AG08395 (cell line): ENCODE results near the gene GPSM1.

ENCODE experiments used
- DNase-seq: peaks from one replicate; pipeline ENCODE4 v3.0.0; 2012; ENCODE audit warnings: mixed read lengths, low spot score

GPSM1 gene

DNA sequence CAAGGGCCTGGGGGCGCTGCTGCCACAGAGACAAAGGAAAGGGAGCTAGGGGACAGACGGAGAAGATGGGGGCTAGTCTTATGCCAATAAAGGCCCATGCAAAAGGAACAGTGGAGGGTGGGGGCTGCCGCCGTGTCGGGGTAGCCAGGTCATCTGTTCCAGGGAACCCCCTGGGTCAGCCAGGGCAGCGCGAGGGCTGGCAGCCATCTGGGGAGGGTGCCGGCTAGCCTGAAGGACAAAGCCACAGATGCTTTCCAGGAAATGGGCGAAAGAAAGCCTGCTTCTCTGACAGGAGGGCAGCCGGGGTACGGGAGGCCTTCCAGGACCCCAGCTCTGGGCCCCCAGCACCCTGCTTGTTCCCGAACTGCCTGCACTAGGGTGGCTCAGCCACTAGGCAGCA, 47.8 kb downstream of the GPSM1 start:
- no peak for DNase-seq

DNA sequence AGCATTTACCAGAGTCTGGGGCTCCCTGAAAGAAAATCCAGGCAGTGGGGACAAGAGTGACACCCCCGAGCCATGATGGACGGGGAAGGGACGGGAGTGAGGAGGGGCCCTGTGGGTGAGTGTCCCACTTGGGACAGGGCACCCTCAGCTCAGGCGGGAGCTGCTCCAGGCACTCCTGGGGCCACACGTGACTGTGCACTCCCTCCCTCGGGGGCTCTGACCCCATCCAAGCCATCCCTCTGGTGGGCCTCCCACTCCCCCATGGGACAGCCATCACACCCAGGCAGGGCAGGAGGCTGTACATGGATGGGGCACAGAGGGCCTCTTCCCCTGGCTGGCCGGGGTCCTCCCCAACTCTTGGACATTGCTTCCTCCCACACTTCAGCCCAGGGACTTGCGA, 49.1 kb downstream of the GPSM1 start:
- no peak for DNase-seq

DNA sequence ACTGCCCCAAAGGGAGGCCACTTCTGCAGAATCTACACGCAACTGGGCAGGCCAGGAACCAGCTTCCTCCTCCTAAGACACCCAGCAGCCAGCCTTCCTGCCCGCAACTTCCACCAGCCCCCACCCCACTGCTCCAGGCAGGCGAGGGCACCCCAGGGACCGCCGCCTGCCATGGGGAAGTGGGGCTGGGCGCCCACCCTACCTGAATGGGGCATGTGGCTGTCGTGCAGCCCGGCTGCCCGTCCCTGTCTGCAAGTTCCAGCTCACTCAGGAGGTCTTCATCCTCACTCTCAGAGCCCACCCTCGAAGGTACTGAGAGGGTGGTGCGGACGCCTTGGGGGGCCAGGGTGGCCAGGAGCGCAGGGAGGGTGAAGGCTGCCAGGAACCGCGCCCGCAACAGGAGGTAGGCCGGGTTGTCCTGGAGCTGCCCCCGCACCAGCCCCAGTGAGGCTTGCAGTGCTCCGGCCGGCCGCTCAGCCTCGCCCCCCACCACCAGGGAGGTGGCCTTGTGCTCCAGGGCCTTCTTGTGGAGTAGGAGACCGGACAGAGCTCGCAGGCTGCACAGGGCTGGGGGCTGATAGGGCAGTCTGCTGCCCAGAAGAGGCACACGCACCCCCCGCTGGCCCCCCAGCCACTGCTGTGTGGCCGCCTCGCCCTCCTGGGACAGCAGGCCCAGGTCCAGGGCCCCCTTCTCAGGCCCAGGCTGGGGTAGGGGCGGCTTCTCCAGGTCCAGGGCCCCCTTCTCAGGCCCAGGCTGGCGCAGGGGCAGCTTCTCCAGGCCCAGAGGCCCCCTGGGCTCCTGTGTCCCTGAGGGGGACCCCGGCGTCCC, 50.2 kb downstream of the GPSM1 start:
- no peak for DNase-seq

DNA sequence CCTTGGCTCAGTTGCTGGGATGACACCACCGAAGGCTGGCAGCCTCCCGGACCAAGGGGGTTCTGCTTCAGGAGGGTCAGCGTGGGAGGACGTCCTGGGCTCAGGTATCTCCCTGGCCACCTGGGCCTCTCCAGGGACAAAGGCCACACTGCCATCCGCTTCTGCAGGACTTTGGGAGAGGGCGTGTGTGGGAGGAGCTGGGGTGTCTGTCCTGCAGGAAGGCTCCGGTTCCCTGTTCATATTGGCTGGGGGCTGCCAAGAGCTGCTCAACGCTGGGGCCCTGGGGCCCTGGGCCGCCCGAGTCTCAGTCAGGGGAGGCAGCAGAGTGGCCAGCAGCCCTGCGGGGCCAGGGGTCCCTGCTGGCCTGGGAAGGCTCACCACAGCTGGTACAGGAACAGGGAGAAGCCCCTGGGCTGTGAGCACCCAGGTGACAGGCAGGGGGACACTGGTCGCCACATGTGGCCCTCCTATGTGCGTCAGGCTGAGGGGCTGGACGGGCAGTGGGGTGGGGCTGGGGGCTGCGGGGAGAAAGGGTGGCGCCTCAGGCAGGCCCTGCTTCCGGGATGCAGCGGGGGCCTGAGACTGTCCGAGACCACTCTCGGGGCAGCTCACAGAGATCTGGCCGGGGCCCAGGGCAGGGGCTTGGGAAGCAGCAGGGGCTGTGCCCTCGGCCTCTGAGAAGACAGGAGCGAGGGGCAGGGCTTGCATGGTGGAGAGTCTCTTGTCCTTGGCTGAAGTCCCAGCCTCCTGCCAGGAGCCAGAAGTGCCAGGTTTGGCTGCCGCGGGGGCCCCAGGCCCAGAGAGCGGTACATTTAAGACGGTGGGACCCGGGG, 51.0 kb downstream of the GPSM1 start:
- no peak for DNase-seq

DNA sequence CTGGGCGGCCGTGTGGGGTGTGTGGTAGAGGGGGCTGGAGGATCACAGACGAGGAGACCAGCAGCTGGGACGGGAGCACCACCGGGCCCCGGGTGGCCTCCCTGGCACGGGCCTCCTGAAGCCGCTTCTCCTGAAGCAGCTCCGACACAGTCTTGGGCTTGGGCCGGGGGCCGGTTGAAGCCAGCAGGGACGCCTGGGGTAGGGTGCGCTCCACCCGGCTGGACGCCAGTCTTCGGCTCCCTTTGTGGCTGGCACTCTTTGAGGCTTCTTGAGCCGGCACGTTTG, 51.6 kb downstream of the GPSM1 start:
- no peak for DNase-seq

DNA sequence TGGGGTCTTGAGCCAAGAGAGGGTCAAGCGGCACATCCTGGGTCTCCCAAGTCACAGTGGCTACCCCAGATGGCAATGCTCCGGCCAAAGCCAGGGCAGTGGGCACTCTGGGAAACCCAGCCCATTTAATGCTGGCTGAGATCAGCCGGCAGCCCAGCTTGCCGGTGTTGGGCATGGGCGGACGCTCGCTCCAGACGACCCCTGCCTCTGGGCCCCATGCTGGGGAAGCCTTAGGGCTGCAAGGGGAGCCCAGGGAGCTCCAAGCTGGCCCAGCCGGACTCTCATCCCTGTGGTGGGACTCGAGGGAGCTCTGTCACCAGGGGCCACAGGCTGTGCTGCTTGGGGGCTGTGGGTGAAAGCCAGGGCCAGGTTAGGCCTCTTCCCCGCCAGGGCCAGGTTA, 52.1 kb downstream of the GPSM1 start:
- DNase-seq: no peak

DNA sequence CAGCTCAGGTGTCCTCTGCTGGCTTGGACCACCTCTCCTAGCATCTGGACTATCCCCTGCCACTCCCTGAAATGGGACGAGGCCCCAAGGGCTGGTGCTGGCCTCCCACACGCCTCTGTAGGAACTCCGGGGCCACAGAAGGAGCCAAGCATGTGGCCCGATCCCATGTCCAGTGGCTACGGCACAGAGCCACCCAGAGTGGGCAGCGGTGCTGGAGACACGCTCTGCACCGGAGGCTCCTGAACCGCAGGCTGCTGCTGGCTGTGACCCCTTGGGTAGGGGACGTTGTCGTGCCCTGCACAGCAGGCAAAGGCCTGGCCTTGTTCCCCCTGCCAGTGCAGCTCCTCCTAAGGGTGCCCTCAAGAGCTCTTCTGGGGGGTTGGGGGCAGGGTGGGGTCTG, 52.6 kb downstream of the GPSM1 start:
- DNase-seq: no peak

DNA sequence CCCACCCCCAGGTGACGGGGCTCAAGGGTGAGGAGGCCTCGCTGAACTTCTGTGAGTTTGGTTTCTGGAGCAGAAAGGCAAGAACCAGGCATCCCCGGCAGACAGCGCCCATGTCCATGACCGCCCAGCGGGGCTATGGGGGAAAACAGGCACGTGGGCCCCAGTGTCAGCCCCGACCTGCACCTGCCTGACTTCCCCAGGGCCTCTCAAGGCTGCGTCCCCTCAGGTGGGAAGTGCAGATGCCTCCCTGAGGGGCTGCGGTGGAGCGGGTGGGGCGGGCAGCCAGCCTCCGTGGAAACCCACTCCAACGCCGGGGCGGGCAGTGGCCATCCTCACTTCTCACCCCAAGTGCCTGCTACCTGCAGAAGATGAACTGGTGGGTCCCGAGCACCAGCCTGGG, 53.0 kb downstream of the GPSM1 start:
- no peak for DNase-seq

DNA sequence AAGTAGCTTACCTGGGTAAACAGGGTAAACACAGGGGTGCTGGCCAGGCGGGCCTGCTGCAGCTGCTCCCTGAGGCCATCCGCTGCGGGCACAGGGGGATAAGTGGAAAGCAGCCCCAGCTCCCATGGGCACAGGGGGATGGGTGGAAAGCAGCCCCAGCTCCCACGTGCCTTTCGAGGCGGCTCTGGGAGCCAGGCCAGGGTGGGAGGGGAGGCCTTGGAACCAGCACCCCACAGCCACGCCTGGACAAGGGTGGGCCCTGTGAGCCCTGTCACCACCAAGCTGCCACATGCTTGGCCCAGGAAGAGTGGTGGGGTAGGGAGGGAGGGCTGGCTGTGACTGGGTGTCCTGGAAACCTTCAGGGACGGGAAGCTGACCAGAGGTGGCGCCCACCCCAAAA, 54.0 kb downstream of the GPSM1 start:
- no peak for DNase-seq

DNA sequence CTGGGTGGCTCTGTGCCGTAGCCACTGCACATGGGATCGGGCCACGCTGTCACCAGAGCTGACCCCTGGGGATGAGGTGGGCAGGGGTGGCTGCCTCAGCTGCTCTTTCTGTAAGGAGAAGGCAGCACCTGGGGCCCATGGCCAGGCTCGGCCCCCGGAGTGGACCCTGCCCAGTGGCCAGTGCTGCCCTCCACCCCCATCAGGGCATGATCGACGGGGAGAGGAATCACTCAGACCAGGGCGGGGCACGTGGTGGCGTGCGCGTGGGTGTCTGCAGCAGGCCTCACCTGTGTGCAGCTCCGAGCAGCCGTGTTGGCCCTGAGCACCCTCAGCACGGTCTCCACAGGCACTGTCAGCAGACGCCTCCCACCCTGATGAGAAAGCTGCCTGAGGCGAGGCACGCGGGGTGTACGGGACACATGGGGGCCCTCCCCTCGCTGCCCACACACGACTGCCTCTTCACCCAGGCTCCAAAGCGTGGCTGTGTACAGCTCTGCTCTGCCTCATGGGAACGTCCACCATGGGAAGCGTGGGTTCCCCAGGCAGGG, 54.7 kb downstream of the GPSM1 start:
- DNase-seq: no peak

DNA sequence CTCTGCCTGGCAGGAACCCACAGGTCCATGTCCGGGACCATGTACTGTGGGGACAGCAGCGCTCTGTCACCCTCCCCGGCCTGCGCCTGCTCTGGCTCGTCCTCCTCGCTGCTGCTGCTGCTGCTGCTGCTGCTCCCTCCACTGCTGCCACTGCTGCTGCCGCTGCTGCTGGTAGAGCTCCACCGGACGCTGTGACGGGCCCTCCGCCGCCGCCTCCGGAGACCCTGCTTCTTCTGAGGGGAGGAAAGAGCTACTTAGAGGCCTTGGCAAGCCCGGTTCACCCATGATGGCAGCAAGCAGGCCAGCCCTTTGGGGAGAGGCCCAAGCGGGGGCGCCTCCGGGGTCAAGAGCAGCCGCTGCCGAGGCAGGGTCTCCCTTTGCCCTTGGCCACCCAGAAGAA, 56.1 kb downstream of the GPSM1 start:
- no peak for DNase-seq

DNA sequence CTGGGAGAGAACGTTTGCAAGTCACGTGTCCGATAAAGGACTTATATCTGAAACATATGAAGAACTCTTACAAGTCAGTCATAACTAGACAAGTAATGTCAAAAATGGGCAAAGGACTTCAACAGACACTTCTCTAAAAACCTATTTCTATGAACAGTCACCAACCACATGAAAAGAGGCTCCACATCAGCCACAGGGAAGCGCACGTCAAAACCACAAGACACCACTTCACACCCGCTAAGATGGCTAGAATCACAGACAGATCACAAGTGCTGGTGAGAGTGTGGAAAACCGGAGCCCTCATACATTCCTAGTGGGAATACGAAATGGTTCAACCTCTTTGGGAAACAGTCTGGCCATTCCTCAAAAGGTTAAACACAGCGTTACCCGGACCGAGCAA, 57.7 kb downstream of the GPSM1 start:
- DNase-seq: no peak

DNA sequence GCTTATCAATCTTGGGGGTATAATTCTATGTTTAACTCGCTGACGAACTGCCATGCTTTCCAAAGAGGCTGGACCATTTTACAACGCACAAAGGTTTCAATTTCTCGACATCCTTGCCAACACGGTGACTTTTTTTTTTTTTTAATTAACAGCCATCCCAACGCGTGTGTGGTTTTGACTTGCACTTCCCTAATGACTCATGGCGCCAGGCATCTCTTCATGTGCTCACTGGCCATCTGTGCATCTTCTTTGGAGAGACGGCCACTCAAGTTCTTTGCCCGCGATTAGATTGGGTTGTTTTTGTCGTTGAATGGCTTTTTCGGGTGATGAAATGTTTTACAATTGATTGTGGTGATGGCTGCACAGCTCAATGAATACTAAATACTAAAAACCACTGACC, 58.7 kb downstream of the GPSM1 start:
- DNase-seq: no peak

DNA sequence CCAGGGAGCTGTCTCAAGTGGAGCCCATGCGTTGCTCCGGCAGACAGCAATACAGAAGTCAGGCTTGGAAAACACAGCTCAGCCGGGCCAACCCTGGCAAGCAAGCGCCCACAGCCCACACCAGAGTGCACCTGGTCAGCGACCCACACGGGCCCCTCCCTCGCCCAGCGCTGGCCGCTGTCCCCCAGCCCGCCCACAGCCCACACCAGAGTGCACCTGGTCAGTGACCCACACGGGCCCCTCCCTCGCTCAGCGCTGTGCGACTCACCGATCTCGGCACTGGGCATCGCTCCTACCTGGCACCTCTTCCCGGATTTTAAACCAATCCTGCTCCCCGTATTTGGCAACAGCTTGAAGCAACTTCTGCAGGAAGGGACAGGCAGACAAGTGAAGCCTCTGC, 59.9 kb downstream of the GPSM1 start:
- DNase-seq: no peak

DNA sequence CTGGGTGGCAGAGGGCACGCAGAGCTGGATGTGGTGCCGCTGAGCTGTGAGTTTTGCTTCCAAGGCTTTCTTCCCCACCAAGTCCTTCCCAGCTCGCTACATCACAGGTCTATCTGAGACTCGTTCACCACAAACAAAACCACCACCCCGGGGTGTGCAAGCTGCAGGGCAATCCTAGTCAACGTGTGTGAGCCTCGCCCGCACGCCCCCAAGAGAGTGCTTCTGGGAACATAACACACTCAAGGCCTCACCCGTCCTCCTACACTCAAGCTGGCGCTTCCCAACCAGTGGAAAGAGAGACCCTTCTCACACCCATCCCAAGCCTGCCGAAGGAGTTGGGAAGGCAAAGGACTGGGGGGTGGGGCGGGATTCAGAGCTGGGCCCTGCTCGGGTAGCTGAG, 62.1 kb downstream of the GPSM1 start:
- no peak for DNase-seq

DNA sequence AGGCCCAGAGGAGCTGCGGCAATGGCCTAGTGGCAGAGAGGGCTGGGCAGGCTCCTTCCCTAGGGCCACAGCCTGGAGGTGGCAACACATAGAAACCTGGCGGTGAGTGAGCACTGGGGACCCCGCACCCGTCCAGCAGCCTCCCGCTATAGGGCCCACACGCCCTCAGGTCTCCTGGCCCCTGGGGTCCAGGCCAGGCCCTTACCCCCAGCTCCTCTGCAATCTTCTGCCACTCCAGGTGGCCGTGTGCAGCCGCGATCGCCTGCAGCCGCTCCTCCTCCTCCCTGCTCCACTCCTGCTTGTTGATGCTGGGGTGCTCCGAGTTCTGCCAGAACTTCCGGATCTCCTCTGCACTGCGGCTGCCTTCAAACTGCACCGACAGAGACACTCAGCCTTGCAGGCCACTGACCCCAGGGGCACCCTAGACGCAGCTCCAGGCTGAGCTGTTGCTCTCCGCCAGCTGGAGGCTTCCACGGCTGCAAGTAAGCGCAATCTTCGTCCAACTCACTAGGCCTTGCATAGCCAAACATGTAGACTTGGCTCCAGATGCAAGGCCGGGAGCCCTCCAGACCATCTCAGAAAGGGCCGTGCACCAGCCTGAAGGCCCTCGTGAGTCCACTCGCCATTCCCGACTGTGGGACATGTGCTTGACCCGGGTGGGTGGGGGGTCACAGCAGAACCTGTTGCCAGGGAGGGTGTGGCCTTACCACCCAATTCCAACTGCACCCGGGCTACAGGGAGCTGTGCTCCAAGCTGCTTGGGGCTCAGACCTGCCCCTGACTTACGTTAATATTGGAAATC, 64.6 kb downstream of the GPSM1 start:
- DNase-seq: no peak

DNA sequence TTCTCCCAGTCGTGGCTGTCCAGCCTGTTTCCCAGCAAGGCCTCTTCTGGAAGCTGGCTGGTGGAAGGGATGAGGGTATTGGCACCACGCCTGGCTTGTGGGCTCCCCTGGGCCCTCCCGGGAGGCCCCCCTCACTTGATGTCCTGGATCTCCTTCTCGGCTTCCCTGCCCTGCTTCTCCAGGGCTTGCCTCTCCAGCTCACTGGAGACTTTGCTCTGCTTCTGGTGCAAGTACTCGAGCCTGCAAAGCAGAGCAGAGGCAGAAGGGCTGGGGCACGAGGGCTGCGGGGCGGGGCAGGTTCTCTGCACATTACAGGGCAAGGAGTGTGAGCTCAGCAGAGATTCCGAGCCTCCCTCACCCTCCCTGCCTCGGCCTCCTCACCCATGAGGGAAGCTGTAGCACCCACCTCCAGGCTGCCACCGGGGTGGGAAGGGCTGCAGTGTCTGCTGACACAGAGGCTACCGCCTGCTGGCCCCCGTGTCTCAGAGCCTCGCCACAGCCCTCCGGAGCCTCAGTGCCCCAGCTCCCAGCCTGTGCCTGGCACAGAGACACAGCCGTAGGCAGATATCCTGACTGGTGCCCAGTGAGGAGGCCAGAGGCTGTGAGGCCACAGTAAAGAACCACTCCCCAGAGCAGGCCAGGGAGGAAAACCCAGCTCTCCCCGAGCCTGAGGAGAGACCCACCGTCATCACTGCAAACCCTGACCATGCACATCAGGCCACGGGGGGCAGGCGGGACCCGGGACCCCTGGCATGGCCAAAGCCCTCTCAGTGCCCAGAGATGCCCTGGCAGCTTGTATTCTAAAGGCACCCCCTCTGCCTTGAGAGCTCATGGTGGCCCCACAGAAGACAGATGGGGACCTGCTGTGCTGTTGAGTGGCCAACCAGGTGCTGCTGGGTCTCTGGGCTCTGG, 65.5 kb downstream of the GPSM1 start:
- no peak for DNase-seq

DNA sequence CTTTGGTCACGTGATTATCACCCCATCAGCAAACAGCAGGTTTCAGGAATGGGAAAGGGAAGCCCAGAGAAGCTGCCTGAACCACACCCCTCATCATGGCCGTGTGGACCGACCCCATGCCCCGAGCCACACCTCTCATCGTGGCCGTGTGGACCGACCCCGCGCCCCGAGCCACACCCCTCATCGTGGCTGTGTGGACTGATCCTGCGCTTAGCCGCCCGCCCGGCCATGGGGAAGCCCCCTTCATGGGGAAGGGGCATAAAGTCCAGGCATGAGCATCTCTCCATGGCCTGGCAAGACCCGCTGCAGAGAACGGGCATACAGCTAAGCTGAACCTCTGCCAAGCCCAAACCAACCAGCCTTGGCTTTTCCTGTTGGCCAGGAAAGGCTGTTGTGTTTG, 66.2 kb downstream of the GPSM1 start:
- no peak for DNase-seq

DNA sequence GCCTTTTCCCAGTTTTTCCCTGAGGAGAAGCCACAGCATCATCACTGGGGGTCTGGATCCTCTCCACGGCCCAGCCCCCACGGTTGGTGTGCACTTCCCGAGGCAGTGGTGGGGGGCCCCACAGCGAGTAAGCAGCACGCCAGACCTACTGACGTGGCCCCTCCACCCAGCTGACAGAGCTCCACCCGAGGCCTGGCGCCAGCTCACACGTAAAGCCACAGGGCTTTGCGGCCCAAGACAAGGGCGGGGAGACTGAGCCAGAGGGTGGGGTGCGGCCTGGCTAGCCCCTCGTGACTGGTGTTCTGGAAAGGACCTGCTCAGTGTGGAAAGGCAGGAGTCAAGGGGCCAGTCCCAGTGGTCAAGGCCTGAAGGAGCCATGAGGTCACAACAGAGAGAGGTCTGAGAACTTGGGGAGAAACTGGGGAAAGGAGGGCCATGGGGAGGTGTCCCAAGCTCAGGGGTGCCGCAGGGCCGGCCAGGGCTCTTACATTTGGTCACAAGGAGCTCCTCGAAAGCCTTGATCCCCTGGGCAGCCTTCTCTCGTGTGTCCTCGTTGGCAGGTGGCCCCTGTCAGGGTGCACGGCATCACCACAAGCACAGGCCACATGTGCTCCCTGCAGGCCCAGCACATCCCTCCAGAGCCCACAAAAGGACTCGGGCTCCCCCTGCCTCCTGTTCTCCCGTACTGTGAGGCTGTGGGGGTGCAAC, 67.1 kb downstream of the GPSM1 start:
- no peak for DNase-seq

DNA sequence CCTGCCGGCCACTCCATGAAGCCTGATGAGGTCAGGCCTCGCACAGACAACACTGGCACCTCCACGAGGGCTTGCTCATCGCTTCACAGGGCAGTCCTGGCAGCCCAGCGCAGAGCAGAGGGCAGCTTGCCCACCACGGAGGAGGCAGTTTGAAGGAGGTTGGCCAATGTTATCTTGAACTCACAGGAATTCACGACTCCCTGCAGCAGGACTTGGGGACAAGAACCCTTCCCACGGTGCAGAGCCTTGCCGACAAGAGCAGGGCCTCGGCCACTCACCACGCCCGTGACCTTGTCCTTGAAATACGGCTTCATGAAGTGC, 67.6 kb downstream of the GPSM1 start:
- no peak for DNase-seq
